GM21447 (cell line): Measurements from ENCODE around the gene HEY2.
A peak's percentile ranks its signal among the peaks of the same experiment; 100 is the strongest.
"Not testable (repeated sequence)": the region's sequence is repeated elsewhere in the genome, so short reads cannot be mapped to it uniquely, and the experiment has no call there.

Experiments
- ATAC-seq: cut with Tn5 transposase; IDR thresholded peaks from one replicate; pipeline ENCODE4 v1.9.1; 2021; ENCODE audit not compliant: unreplicated experiment

The HEY2 gene

GRCh38 chr6:125749173-125749864 is at the start of gene HEY2:
HEY2 (plus strand) TSS chr6:125749632; CDS start chr6:125749777, 145 bp downstream.
- peak; percentile 70 for ATAC-seq

- no peak for ATAC-seq
Measured at GRCh38 chr6:125700581-125701353, 48.7 kb upstream of the HEY2 start.

GRCh38 chr6:125701354-125701668 is 48.1 kb upstream of the HEY2 start:
- no peak for ATAC-seq

GRCh38 chr6:125703882-125704281 is 45.5 kb upstream of the HEY2 start:
- ATAC-seq = not testable (repeated sequence)

- no peak for ATAC-seq
Measured at GRCh38 chr6:125707615-125708243, 41.7 kb upstream of the HEY2 start.

GRCh38 chr6:125711013-125711675 is 38.3 kb upstream of the HEY2 start:
- ATAC-seq = no peak

- ATAC-seq = peak; percentile 63
Measured at GRCh38 chr6:125714441-125715090, 34.9 kb upstream of the HEY2 start.

GRCh38 chr6:125717120-125717731 is 32.2 kb upstream of the HEY2 start:
- ATAC-seq = peak; percentile 87

- no peak for ATAC-seq
Measured at GRCh38 chr6:125718109-125718508, 31.3 kb upstream of the HEY2 start.

GRCh38 chr6:125722886-125723285 is 26.5 kb upstream of the HEY2 start:
- ATAC-seq = no peak

- no peak for ATAC-seq
Measured at GRCh38 chr6:125727216-125727615, 22.2 kb upstream of the HEY2 start.

- ATAC-seq = no peak
Measured at GRCh38 chr6:125728739-125729138, 20.7 kb upstream of the HEY2 start.

GRCh38 chr6:125729983-125730382 is 19.4 kb upstream of the HEY2 start:
- no peak for ATAC-seq

- ATAC-seq = peak; percentile 63
Measured at GRCh38 chr6:125732398-125732797, 17.0 kb upstream of the HEY2 start.

GRCh38 chr6:125733516-125734300 is 15.7 kb upstream of the HEY2 start:
- ATAC-seq = no peak

- ATAC-seq = no peak
Measured at GRCh38 chr6:125738276-125738675, 11.2 kb upstream of the HEY2 start.

- no peak for ATAC-seq
Measured at GRCh38 chr6:125739364-125739763, 10.1 kb upstream of the HEY2 start.

- no peak for ATAC-seq
Measured at GRCh38 chr6:125741336-125741735, 8.1 kb upstream of the HEY2 start.

GRCh38 chr6:125742024-125742423 is 7.4 kb upstream of the HEY2 start:
- ATAC-seq = no peak
